Measurements from ENCODE around the gene LDB2.

GRCh38 chr4:16726368-16727050, 171.9 kb downstream of the LDB2 start:
- TF ChIP-seq POLR2A (IDR thresholded peaks at IDR 0.05; ENCODE audit: low read length) (no peak), GATA1 (IDR thresholded peaks at IDR 0.05; ENCODE audit: low read depth, low read length) (no peak)

All from erythroblast (primary cell).